HG02571 (cell line): ENCODE measurements around the gene C16orf54.
A peak's percentile ranks its signal among the peaks of the same experiment; 100 is the strongest.
"Not testable (repeated sequence)": the region's sequence is repeated elsewhere in the genome, so short reads cannot be mapped to it uniquely, and the experiment has no call there.

Experiments used
- ATAC-seq: cut with Tn5 transposase; IDR thresholded peaks from one replicate; pipeline ENCODE4 v1.9.1; 2021; ENCODE audit warnings: mild to moderate bottlenecking, moderate library complexity; ENCODE audit not compliant: unreplicated experiment

C16orf54 gene

GRCh38 chr16:29745853-29746345, at the start of gene C16orf54:
Gene C16orf54 (minus strand): TSS chr16:29745990. CDS start chr16:29744951, 1,039 bp downstream.
- peak; percentile 84 for ATAC-seq

- ATAC-seq: no peak
Measured at GRCh38 chr16:29794231-29794710, 48.5 kb upstream of the C16orf54 start.

- not testable (repeated sequence) for ATAC-seq
Measured at GRCh38 chr16:29793153-29793552, 47.4 kb upstream of the C16orf54 start.

GRCh38 chr16:29791845-29792807, 46.3 kb upstream of the C16orf54 start:
- ATAC-seq: no peak

- ATAC-seq: peak; percentile 28
Measured at GRCh38 chr16:29790949-29791844, 45.4 kb upstream of the C16orf54 start.

- peak; percentile 93 for ATAC-seq
Measured at GRCh38 chr16:29790183-29790948, 44.6 kb upstream of the C16orf54 start, which contains the start of gene KIF22. Gene KIF22 (plus strand): TSS chr16:29790751. CDS start chr16:29790760, 9 bp downstream.

GRCh38 chr16:29789775-29790182, 44.0 kb upstream of the C16orf54 start:
- no peak for ATAC-seq

GRCh38 chr16:29787155-29787554, 41.4 kb upstream of the C16orf54 start:
- not testable (repeated sequence) for ATAC-seq

- ATAC-seq: no peak
Measured at GRCh38 chr16:29784901-29785500, 39.2 kb upstream of the C16orf54 start.

GRCh38 chr16:29784157-29784556, 38.4 kb upstream of the C16orf54 start:
- no peak for ATAC-seq

GRCh38 chr16:29783094-29783953, 37.5 kb upstream of the C16orf54 start:
- not testable (repeated sequence) for ATAC-seq

GRCh38 chr16:29779474-29779873, 33.7 kb upstream of the C16orf54 start:
- no peak for ATAC-seq

GRCh38 chr16:29777576-29778350, 32.0 kb upstream of the C16orf54 start, which contains the start of gene ZG16:
Gene ZG16 (plus strand): TSS chr16:29778256. CDS start chr16:29779267, 1,011 bp downstream.
- no peak for ATAC-seq

- ATAC-seq: no peak
Measured at GRCh38 chr16:29775742-29776408, 30.1 kb upstream of the C16orf54 start.

GRCh38 chr16:29774730-29775129, 28.9 kb upstream of the C16orf54 start:
- ATAC-seq: no peak

GRCh38 chr16:29772330-29772729, 26.5 kb upstream of the C16orf54 start:
- not testable (repeated sequence) for ATAC-seq

GRCh38 chr16:29770250-29770929, 24.6 kb upstream of the C16orf54 start:
- no peak for ATAC-seq
